Adrenal gland (tissue), 12 donors: ENCODE results near the gene GNRH2. TPM values are rescaled to one million over a fixed set of nuclear protein-coding genes. Genes with fewer than 3 reads are reported as not detected.
A peak's percentile ranks its signal among the peaks of the same experiment; 100 is the strongest.
"Not testable (repeated sequence)": the region's sequence is repeated elsewhere in the genome, so short reads cannot be mapped to it uniquely, and the experiment has no call there.

Experiments used
- DNase-seq, 7 donors: peaks; one replicate each; pipeline ENCODE4 v3.0.0-alpha.2; 2019 to 2020
- H3K27ac ChIP-seq, 5 donors: fragments of 200-600 bp; sonication (generic) in 4 of 5; 1 replicate in 3 of 5; 2 replicates in 2 of 5; pipeline versions ENCODE4 v1.5.1 to v1.8.0; 2016 to 2020; ENCODE audit warnings: mild to moderate bottlenecking in 1 of 5
- H3K27me3 ChIP-seq: fragments of 200-600 bp; 2 replicates; pipeline ENCODE4 v1.8.0; 2021
- H3K36me3 ChIP-seq, 2 donors: fragments of 200-600 bp; replicated peaks in 1 of 2; 1 replicate in 1 of 2; 2 replicates in 1 of 2; pipeline versions ENCODE4 v1.5.1 to v1.8.0; 2018 to 2022
- H3K4me1 ChIP-seq, 2 donors: fragments of 200-600 bp; replicated peaks in 1 of 2; 1 replicate in 1 of 2; 2 replicates in 1 of 2; pipeline versions ENCODE4 v1.5.1 to v1.8.0; 2018 to 2021
- H3K4me3 ChIP-seq, 4 donors: fragments of 200-600 bp; sonication (generic) in 3 of 4; one replicate each; pipeline ENCODE4 v1.5.1; 2016 to 2018
- H3K9me3 ChIP-seq, 3 donors: fragments of 200-600 bp; sonication (generic) in 1 of 3; replicated peaks in 1 of 3; 1 replicate in 2 of 3; 2 replicates in 1 of 3; pipeline versions ENCODE4 v1.5.1 to v1.8.0; 2016 to 2021
- CTCF ChIP-seq, 6 experiments: fragments of 450-650 bp in 4 of 6; fragments of 200-600 bp in 2 of 6; sonication (generic) in 1 of 6; IDR thresholded peaks; 1 replicate in 5 of 6; 2 replicates in 1 of 6; pipeline versions ENCODE4 v1.5.1 to v1.8.0; 2016 to 2021; ENCODE audit warnings: antibody characterized with exemption in 6 of 6, mild to moderate bottlenecking in 2 of 6, moderate library complexity in 1 of 6
- POLR2A ChIP-seq, 2 donors: fragments of 450-650 bp; IDR thresholded peaks; one replicate each; pipeline ENCODE4 v1.6.1; 2017; ENCODE audit warnings: antibody characterized with exemption in 2 of 2, mild to moderate bottlenecking in 2 of 2, moderate library complexity in 1 of 2
- WGBS, 4 donors: extraction: QIAGEN DNeasy Blood & Tissue Kit in 2 of 4; methylation state at CpG; one replicate each; pipeline versions ENCODE4 v1.1.5 to v1.1.7; 2013 to 2017; 5-methylcytosine and 5-hydroxymethylcytosine counted together
- intact Hi-C, 2 donors: fragments of 100-400 bp; cut with DNase I; formaldehyde crosslinking; loops; one replicate each; pipeline versions ENCODE4 v1.14.1 to v1.15.0; 2022 to 2023
- polyA plus RNA-seq, 3 donors: library from polyadenylated mRNA; stranded (reverse); fragments of 200-250 nt in 2 of 3; fragments of 350-450 nt in 1 of 3; fragmentation: Illumina TruSeq in 1 of 3; extraction: RNeasy Lipid Tissue Mini Kit (QIAGEN cat#74804) in 1 of 3; gene quantifications; one replicate each; pipeline ENCODE4 v1.2.3, GENCODE V29; 2013 to 2014
- total RNA-seq, 9 donors: library from RNA; depleted of rRNA in 4 of 9; stranded (reverse); fragments of >200 nt in 4 of 9; fragments of 120-200 nt in 1 of 9; fragmentation: NEBNext Ultra II Directional in 1 of 9; extraction: Animal tissue kit (Norgen Biotek cat#: 25700) in 1 of 9; gene quantifications; one replicate each; pipeline versions ENCODE4 v1.1.0 to v1.2.4, GENCODE V29; 2013 to 2023
- donor health status: healthy with polysubstance abuse.
- donor health status: Bipolar disorder and iron deficiency.
- donor health status: DM: yes; HTN: yes; CAD: no.
- donor health status: DM: no; HTN: no; CAD: no.
- donor health status: DM: no; HTN: no; CAD: no.
- donor health status: DM: yes; HTN: yes; CAD: no.

GNRH2 gene
- total and polyA plus RNA-seq, 12 donors, result 0.34 to 4.2 (median 1.7) TPM; not detected in 7

DNA sequence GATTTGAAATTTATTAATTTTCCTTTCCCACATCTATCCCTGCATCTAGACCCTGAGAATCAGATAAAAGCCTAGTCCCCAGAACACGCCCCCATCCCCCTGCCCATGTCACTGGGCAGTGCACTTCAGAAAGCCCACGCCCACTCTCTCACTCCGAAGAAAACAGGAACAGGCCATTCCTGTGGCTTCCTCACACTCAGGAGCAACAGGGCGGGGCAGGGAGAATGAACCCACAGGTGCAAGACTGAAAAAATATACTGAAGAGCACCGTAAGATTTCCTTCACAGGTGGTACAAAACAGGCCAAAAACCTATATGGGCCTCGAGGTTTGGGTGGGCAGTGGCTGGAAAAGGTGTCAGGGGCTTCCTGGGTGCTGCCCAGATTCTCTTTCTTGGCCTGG, 31.4 kb downstream of the GNRH2 start:
- Histone ChIP-seq H3K9me3 (no peaks in the 10 kb centered on the region), H3K27ac (no peak overlapping the region), H3K4me1 (peaks cover 5 to 11% of the 10 kb centered on the region in 2 donors), H3K36me3 (no peaks in the 10 kb centered on the region), H3K4me3 (no peak overlapping the region), H3K27me3 (no peaks in the 10 kb centered on the region)
- 70 to 86% (median 78%) methylated on average over 6 of the region's 6 CpGs for WGBS, 4 donors
- DNase-seq, result no peak
- intact Hi-C loops, result no loop called here
- no peak for TF ChIP-seq POLR2A (IDR thresholded peaks at IDR 0.05)
- no peak for TF ChIP-seq CTCF (IDR thresholded peaks at IDR 0.05)

DNA sequence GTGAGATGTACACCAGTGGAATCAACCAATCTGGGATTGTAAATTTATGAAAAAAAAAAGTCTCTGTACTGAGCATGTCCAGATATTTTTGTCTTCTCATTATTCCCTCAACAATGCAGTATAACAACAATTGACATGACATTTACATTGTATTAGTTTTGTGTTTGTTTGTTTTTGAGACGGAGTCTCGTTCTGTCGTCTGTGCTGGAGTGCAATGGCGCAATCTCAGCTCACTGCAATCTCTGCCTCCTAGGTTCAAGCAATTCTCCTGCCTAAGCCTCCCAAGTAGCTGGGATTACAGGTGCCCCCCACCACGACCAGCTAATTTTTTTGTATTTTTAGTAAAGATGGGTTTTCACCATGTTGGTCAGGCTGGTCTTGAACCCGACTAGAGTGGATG, 31.9 kb downstream of the GNRH2 start:
- H3K36me3 ChIP-seq, intact Hi-C loops, H3K27me3 ChIP-seq, H3K4me3 ChIP-seq, DNase-seq, H3K27ac ChIP-seq, H3K9me3 ChIP-seq: not testable (repeated sequence)
- 80 to 91% (median 84%) methylated on average over 5 to 6 of the region's 6 CpGs for WGBS, 4 donors
- H3K4me1 ChIP-seq, result peaks cover 6 to 11% of the 10 kb centered on the region in 2 donors

DNA sequence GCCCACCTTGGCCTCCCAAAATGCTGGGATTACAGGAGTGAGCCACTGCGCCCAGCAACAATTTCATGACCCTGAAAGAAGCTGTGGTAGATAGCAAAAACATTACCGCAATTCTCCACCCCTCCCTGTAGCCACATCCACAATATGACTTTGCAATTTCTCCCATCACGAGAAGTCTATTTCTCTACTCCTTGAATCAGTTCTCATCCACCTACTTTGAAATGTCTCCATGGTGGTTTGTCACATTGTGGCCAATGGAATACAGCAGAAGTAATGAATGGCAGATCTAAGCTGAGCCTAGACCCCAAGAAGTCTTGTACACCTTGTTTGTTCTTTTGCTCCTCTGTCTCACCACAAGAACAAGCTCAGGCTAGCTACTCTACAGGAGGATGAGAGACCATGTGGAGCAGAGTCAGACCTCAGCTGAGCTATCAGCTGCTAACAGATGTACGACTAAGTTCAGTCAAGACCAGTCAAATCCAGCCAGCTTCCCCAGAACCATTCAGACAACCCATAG, 34.3 kb downstream of the GNRH2 start:
- intact Hi-C loops, result no loop called here
- WGBS, 4 donors, result 59 to 71% (median 69%) methylated on average over 4 of the region's 4 CpGs
- Histone ChIP-seq H3K4me3 (no peak overlapping the region), H3K9me3 (no peaks in the 10 kb centered on the region), H3K4me1 (peaks cover 8 to 20% of the 10 kb centered on the region in 2 donors), H3K27me3 (no peaks in the 10 kb centered on the region), H3K27ac (no peak overlapping the region), H3K36me3 (no peaks in the 10 kb centered on the region)
- TF ChIP-seq POLR2A (IDR thresholded peaks at IDR 0.05), result no peak
- TF ChIP-seq CTCF (IDR thresholded peaks at IDR 0.05), result no peak
- DNase-seq, result no peak

GRCh38 chr20:3080939-3081388, 37.5 kb downstream of the GNRH2 start:
- no peaks in the 10 kb centered on the region for H3K27me3 ChIP-seq
- 10 to 39% (median 20%) methylated on average over 4 to 6 of the region's 6 CpGs for WGBS, 4 donors
- peaks cover 15 to 27% of the 10 kb centered on the region in 2 donors for H3K4me1 ChIP-seq
- no peaks in the 10 kb centered on the region for H3K9me3 ChIP-seq
- peak; percentile 81 to 96 (median 94) for DNase-seq
- H3K4me3 ChIP-seq, result peak overlapping the region in 2 of 4 donors; percentile 32 to 68
- peak overlapping the region in 3 of 5 donors; percentile 18 to 57 (median 43) for H3K27ac ChIP-seq
- no peaks in the 10 kb centered on the region for H3K36me3 ChIP-seq
- intact Hi-C loops, result no loop called here
- TF ChIP-seq POLR2A (IDR thresholded peaks at IDR 0.05), result peak in 1 of 2 donors; percentile 82
- no peak for TF ChIP-seq CTCF (IDR thresholded peaks at IDR 0.05)

GRCh38 chr20:3081641-3082040, 38.2 kb downstream of the GNRH2 start:
- intact Hi-C loops, result no loop called here
- TF ChIP-seq CTCF (IDR thresholded peaks at IDR 0.05) (no peak), POLR2A (IDR thresholded peaks at IDR 0.05) (no peak)
- 64 to 84% (median 76%) methylated on average over 9 to 11 of the region's 11 CpGs for WGBS, 4 donors

More at GRCh38 chr20:3081641-3082040, 38.2 kb downstream of the GNRH2 start:
- no peaks in the 10 kb centered on the region for H3K27me3 ChIP-seq
- peak overlapping the region in 3 of 5 donors; percentile 18 to 57 (median 43) for H3K27ac ChIP-seq
- H3K4me1 ChIP-seq, result peaks cover 15 to 27% of the 10 kb centered on the region in 2 donors
- DNase-seq, result peak in 1 of 7 donors; percentile 29
- H3K36me3 ChIP-seq, result no peaks in the 10 kb centered on the region
- peak overlapping the region in 2 of 4 donors; percentile 32 to 68 for H3K4me3 ChIP-seq
- H3K9me3 ChIP-seq, result no peaks in the 10 kb centered on the region
